ENCODE data around the gene CHGA.

Gene CHGA

DNA sequence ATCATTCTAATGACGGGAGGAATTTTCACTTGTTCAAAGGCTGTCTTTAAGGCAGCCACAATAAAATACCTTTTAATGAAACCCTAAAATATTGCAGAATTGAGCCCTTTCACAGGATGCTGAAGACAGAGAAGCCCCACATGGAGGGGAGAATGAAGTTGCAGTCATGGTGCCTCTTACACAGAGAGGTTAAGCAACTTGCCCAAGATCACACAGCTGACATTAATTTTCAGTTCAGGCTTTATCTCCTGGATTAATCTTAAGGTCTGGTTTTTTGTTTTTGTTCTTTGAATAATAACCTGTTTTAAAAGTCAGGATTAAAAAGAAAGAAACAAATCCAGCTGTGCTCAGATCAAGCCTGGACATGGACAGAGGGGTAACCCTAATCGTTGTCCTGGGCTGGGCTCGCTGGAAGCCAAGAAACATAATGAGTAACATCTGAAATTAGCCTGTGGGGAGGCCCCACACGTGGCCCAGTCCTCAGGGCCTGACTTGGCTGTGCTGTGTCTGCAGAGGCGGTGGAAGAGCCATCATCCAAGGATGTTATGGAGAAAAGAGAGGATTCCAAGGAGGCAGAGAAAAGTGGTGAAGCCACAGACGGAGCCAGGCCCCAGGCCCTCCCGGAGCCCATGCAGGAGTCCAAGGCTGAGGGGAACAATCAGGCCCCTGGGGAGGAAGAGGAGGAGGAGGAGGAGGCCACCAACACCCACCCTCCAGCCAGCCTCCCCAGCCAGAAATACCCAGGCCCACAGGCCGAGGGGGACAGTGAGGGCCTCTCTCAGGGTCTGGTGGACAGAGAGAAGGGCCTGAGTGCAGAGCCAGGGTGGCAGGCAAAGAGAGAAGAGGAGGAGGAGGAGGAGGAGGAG lies 8.0 kb downstream of the CHGA start:
- no peak for DNase-seq

DNA sequence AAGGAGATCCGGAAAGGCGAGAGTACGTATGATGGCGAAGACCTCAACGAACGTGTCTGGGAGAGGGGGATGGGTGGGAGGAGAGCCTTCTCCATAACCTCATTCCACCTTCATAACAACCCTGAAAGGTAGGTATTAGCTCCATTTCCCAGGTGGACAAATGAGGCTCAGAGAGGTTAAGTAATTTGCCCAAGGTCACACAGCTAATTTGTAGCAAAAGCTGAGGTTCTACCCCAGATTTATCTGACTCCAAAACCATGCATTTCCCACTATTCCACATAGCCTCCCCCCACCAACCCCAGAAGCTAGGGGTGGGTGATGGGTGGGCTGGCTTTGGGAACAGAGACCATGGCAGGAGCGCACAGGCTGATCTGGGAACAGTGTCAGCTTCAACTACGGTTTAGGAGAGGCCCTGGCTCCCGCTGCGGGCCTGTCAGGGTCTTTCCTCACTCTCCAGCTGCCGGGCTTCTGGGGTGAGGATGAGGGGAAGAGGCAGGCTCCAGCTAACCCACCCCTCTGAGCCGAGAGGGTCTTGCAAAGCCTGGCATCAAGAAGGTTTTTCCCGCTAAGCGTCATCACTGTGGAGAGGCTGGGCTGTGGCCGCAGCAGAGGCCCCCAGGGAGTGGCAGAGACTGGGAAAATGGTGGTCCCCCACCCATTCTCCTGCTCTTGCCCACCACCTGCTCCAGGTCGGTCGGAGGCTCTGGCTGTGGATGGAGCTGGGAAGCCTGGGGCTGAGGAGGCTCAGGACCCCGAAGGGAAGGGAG lies 8.9 kb downstream of the CHGA start:
- DNase-seq = no peak

DNA sequence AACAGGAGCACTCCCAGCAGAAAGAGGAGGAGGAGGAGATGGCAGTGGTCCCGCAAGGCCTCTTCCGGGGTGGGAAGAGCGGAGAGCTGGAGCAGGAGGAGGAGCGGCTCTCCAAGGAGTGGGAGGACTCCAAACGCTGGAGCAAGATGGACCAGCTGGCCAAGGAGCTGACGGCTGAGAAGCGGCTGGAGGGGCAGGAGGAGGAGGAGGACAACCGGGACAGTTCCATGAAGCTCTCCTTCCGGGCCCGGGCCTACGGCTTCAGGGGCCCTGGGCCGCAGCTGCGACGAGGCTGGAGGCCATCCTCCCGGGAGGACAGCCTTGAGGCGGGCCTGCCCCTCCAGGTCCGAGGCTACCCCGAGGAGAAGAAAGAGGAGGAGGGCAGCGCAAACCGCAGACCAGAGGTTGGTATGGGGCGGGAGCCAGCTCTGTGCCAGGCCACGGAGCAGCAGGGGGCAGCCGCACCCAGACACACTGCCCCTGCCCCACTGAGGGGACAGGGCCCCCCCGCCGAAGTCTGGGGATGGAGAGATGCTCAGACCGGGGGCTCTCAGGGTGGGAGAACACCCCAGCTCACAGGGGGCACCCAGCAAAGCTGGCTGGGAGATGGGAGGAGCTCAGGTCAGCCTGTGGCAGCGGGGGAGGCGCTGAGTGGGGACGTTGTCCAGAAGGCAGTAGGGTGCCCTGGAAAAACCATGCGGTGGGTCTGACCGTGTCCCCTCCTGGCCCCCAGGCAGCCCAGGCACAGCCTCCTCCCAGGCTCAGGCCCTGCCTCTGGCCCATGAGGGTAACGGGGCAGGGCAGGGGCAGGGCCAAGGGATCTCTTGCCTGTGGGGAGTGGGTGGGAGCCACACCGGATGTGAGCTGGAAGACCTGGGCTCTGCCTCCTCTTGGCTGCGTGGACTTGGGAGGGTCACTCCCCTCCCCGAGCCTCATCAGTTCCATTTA lies 9.8 kb downstream of the CHGA start:
- no peak for DNase-seq

DNA sequence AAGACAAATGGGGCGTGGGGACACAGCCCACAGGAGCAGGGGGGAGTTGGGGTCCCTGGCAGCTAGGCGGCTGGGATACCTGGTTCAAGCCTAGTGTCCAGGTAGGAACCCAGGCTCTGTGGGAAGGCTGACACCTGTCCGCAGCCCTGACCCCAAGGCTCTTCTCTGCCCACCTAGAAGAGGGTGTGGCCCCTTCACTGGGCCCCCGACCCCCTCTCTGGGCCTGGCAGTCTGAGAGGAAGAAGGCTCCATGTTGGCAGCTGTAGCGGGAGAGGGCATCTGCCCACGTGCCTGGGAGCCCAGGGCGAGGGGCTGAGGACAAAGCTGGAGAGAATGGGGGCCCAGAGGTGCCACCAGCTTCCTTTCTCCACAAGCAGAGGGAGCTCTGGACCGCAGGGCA lies 10.5 kb downstream of the CHGA start:
- DNase-seq = no peak

DNA sequence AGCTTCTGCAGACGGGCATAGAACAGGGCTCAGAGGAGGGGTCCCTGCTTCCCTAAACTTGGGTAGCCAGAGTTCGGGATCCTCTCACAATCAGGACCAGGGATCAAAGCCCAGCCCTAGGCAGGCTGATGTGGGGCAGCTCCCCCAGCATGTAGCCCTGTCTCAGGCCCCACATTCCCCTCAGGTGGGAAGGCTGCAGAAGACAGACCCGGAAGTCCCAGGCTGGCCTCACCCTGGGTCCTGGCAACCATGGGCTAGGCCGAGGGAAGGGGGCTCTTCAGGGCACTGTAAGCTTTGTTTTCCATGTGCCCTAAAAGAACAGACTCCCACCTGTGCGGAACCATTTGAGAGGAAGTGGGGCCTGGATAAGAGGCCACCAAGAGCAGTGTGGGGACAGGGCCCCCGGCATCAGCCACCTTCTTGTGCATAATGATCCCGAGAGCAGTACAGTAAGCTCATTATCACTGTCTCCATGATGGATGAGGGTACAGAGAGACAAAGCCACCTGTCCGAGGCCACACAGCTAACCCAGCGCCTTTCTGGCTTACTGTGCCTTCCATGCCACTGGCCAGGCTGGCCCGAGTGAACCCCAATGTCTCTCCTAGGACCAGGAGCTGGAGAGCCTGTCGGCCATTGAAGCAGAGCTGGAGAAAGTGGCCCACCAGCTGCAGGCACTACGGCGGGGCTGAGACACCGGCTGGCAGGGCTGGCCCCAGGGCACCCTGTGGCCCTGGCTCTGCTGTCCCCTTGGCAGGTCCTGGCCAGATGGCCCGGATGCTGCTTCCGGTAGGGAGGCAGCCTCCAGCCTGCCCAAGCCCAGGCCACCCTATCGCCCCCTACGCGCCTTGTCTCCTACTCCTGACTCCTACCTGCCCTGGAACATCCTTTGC lies 11.5 kb downstream of the CHGA start:
- no peak for DNase-seq

DNA sequence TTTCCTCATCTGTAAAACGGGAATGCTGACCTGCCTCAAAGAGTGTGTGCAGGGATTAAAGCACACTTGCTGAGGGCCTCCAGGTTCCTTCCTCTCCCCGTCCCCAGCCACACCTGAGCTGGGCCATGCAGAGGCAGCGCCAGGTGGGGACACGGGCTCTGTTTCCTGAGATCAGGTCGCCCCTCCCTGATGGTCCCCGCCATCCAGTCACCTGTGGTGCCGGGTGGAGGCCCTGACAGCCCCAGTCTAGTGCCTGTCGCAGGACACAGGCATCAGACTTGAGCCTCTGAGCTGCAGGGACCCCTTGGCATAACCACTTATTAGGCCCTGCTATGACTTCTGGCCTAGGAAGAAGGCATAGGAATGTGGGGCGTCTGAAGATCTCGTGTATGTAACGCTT lies 12.5 kb downstream of the CHGA start:
- DNase-seq = no peak

DNA sequence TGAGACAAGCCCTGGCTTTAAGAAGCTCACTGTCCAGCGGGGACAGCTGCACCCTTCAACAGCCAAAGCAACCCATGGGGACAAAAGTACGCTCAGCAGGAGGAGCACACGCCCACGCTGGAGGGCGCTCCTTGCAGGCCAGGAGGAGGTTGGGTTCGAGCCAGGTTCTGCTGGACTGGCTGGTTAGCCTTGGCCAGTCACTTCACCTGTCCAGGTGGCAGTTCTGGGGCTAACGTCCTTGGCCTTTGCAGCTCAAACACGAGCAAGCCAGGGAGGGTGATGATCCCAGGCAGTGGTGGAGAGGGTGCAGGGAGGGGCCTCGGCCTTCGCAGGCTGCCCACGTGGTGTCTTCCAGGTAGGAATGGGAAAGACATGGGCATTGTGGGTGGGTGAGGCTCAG lies 13.1 kb downstream of the CHGA start:
- DNase-seq = no peak

DNA sequence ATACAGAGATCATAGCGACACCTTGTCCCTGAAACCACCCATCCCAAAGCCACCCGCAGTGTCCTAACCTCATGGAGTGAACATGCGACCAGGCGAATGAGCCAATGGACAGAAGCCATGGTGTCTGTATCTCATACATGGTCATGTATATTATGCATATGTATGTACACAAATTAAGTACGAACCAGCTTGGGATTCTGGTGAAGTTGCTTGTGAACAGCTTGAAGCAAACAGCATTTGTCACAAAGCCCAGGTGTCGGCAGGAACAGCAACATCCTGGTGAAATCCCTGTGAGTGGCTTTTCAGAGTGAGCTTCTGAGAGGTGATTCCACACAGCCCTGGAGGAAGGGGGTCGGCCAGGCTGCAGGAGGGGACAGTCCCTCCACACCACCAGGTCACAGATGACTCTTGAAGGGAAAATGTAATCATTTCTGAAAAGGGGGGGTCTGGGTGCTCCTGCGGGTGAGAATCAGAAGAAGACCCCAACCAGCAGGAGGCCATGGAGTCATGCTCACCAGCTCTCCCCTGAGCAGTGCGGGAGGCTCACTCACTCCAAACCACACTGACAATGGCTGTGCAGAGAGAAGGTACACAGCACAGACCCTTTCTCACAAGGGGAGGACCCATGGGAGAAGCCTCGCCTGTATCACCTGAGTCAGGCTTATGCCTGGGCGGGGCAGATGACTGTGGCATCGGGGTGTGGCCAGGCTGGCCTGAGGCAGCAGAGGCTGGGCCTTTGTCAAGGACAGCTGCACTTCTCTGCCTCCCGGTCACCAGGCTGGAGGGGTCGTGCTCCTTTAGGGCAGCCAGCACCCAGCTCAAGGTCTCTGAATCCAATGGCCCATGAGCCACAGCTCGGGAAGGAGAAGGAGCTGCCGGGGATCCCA lies 14.3 kb downstream of the CHGA start:
- DNase-seq = no peak

DNA sequence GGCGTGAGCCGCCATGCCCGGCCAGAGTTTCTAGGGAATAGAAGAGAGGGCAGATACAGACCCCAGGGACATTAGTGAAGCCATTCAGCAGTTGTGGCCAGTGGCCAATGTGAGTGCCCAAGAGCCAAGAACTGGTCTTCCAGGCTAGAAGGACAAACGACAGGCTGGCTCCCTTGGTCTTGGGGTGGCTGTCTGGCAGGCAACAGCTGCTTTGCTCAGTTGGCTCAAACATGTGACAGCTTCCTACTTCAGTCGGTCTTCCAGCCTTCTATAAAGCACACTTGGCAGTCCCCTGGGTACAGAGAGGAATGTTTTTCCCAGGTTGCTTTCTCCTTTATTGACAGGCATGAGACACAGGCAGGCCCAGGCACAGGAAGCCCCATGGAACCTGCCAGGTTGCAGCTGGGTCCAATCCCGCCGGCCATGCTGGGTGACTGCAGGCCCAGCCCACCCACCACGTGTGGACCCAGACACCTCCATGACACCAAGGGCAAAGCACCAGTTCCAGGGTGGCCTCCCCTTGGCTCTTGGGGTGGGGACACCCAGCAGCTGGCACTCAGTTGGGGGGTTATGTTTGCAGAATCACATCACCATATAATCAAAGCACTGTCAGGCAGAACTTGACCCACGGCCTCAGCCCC lies 15.4 kb downstream of the CHGA start:
- peak in 4 of 14 donors; percentile 14 to 49 (median 30) for DNase-seq

DNA sequence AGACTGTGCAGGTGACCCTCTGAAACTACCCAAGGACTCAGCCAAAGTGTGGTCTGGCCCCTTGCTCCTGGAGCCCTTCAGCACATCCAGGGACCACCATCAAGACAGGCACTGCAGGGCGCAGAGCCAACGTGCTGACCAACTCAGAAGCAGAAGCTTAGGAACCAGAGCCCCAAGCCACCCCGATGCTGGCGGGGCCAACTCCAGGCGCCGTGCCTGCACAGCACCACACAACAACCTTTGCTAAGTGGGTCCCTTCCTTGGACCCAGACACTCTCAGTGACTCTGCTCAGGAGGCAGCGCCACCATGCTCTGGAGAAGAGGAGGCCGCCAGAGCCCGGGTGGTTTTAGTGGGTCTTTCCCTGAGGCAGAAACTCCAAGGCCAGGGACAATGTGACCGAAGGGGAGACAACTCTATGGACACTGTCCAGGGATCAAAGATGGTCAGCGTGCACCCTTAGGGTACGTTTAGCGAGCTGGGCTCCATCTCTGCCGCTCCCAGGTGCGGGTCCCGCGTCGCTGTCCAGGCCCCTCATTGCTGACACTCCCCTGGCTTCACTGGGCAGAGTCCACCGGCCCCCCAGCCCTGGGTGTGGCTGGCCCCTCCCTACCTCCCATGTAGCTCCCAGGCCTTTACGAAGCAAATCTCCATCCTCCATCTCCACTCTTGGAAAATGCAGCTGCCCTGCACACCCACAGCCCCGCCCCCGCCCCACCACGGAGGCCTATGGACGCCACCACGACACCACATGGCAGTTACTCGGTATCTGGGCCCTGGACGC lies 16.1 kb downstream of the CHGA start:
- DNase-seq = no peak

DNA sequence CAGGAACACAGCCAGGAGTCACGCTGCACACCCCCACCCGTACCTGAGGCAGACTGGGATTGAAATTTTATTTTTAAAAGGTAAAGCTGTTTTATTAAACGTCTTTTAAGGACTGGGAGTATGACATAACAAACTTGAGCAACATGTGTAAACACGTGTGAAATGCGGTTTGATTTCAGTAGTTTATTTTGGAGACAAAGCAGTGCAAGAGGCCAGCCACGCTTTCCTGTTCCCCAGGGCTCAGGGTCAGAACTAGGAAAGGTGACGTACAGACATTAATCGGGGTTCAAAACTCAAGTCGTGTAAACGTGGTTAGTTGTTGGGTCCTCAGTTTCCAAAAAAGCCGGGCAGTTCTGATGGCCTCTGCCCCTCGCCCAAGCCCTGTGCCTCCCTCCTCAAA lies 16.7 kb downstream of the CHGA start:
- no peak for DNase-seq

DNA sequence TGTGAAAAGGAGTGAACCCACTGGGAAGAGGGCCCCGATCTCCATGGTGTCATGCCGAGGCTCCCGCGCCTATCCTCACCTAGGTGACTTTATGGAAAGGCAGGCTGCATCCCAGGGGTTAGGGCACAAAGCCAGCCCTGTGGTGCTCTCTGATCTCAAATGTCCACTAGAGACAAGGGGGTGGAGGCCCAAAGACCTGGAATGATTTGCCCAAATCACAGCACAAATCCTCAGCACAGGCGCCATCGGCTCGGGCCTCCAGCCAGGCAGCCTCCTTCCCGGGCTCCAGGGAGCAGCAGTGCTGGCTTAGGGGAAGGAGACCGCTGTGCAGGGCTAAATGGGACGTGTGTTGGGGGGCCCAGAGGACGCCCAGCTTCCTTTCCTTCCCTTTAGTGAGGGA lies 17.6 kb downstream of the CHGA start:
- DNase-seq = no peak

DNA sequence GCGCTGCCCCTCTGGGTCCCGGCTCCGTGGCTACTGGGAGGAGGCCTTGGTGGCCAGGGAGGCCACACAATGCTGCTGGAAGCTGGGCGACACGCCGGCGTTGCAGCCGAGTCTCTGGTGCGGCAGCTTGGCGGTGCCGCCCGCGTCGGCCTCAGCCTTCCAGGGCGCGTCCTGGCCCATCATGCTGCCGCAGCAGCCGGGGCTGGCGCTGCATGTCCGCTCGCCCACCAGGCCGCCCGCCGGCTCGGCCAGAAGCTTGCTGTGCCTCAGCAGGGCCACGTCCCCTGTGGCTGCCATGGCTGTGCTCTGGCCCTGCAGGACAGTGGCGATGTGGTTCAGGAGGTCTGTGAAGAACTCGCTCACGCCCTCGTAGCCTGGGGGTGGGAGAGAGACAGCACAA lies 18.6 kb downstream of the CHGA start:
- no peak for DNase-seq

DNA sequence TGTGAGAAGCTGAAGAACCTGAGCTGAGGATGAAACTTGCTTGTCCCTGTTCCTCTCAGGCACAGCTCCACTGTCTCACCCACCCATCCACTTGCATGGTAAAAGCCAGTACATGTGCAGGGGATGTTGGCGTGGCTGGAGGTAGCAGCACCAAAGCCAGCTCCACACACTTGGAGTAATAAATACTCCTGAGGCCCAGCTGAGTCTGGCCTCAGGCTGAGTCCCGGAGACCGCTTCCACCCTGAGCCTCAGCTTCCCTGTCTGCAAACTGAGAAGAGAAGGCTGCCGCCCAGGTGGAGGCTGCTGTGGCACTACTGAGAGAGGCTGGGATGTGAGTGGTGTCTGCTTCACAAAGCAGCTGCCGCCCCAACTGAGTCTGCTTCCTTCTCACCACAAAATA lies 19.2 kb downstream of the CHGA start:
- no peak for DNase-seq

DNA sequence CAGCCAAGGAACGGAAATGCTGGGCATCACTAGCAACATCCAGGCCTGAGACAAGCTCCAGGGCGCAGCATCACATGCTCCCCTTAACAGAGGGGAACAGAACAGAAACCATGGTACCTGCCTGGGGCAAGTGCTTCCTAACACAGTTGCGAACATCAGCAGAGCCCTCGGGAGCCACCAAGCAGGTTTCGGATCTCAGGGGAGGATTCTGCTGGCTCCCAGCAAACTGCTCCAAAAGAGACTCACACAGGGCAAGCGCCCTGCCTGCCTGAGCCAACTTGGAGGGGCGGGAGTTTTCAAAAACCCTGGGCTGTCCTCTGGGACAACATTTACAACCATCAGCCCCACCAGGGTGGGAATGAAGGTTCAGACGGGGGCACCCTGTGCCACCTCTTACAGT lies 19.6 kb downstream of the CHGA start:
- no peak for DNase-seq

DNA sequence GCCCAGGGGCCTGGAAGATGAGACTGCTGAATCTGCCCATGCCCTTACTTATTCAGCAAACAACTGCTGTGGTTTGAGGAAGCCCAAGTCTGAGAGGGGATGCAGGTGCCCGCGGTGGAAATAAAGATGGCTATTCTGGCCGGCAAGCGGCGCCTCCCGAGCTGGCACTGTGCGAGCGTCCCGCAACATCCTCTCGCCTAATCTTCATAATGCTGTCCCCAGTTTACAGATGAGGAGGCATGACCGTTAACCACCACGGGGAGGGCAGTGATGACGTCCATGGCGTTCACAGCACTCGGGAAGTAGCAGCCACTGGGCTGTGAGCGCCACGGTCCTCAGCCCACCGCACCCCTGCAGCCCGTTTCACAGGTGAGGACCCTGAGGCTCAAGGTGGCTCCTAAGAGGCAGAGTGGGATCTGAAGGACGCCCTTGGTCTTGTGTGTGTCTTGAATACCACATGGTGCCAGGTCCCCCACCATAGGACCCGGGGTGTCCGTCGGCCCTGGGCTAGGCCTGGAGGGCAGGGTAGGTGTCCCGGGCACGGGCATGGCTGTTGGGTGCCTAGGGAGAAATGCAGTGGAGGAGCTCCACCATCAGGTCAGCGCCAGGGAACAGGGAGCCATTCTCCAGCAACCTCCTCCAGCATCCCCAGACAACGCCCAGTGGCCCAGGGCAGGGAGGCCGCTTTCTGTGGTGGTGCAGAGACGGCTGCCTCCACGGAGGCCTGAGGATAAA lies 20.2 kb downstream of the CHGA start:
- DNase-seq = no peak

DNA sequence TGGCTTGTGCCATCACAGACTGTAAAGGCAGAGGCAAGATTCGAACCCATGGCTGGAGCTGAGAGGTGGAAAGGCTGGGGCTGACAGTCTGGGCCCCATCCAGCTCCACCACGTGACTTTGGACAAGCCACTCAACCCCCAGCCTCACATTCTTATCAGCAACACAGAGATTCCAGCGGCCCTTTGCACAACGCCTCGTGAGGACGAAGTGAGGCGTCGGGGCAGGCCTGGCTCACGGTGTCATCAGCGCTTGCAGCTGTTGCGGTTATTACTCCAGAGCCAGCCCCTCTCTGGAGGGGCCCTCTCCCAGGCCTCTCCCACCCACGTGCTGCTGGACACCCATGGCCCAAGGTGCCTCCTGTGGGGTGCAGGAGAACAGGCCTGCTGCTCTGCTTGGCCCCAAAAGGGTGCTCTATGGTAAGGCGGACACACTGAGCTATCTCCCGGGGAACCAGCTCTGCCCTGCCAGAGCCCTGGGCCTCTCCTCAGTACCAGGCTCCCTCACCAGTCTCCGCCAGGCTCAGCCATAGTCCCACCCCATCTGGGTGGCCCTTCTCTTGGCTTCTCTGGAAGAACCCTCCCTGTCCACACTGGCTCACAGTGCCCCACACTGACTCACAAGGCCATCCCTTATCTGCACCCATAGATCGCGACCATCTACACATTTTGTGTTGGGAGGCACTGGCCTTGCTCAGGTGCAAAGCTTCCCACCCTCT lies 21.1 kb downstream of the CHGA start:
- no peak for DNase-seq

DNA sequence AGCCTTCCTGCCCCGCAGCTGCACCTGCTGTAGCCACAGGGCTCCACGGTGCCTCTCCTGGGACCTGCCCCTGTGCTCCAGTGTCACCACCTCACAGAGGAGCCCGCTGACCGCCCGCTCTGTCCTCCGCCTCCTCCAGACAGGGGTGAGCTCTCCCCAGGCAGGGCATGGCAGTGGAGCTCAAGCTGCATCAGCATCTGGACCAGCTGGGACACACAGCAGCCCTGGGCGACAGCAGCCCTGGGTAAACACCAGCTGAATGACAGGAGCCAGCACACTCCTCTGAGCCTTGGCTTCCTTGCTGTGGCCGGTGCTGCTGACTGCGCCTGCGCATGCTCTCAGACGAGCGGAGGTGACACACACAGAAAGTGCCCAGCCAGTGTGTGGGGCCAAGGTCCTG lies 22.0 kb downstream of the CHGA start:
- no peak for DNase-seq
